WERI-Rb-1 (cell line): ENCODE results near the gene PSMB7.

Experiments used
- DNase-seq: peaks from one replicate; pipeline ENCODE4 v3.0.0-alpha.2; 2020
- H3K27ac ChIP-seq: fragments of 250-450 bp; sonication (Bioruptor Pico); 2 replicates; pipeline ENCODE4 v1.5.1; 2020; ENCODE audit warnings: mild to moderate bottlenecking, moderate library complexity
- H3K27me3 ChIP-seq: fragments of 250-450 bp; sonication (Bioruptor Pico); 2 replicates; pipeline ENCODE4 v1.5.1; 2021; ENCODE audit warnings: mild to moderate bottlenecking, low read depth, moderate library complexity; ENCODE audit not compliant: insufficient read depth, severe bottlenecking
- H3K36me3 ChIP-seq: fragments of 250-450 bp; sonication (Bioruptor Pico); 2 replicates; pipeline ENCODE4 v1.5.1; 2020; ENCODE audit warnings: mild to moderate bottlenecking, moderate library complexity
- H3K4me3 ChIP-seq: 2 replicates; pipeline ENCODE4 v1.5.1; 2011; ENCODE audit warnings: low read depth, mild to moderate bottlenecking, control low read depth, low read length
- H3K9me3 ChIP-seq: fragments of 250-450 bp; sonication (Bioruptor Pico); 2 replicates; pipeline ENCODE4 v1.5.1; 2021; ENCODE audit warnings: mild to moderate bottlenecking, moderate library complexity; ENCODE audit not compliant: severe bottlenecking
- CTCF ChIP-seq: IDR thresholded peaks from 2 replicates; pipeline ENCODE4 v1.5.1; 2011; ENCODE audit warnings: low read depth, mild to moderate bottlenecking, control low read depth, inconsistent platforms, low read length

Gene PSMB7

GRCh38 chr9:124355941-124356744 is 59.1 kb downstream of the PSMB7 start:
- H3K36me3 ChIP-seq: peaks cover 55% of the 10 kb centered on the region
- H3K27ac ChIP-seq: no peak overlapping the region

GRCh38 chr9:124355039-124355940 is 60.0 kb downstream of the PSMB7 start:
- DNase-seq: no peak
- H3K9me3 ChIP-seq: no peaks in the 10 kb centered on the region
- H3K36me3 ChIP-seq: peaks cover 64% of the 10 kb centered on the region
- no peak overlapping the region for H3K27ac ChIP-seq
- H3K4me3 ChIP-seq: no peak overlapping the region
- TF ChIP-seq CTCF: no peak
- no peaks in the 10 kb centered on the region for H3K27me3 ChIP-seq

More at GRCh38 chr9:124355941-124356744, 59.1 kb downstream of the PSMB7 start:
- H3K9me3 ChIP-seq: no peaks in the 10 kb centered on the region
- H3K4me3 ChIP-seq: no peak overlapping the region
- no peaks in the 10 kb centered on the region for H3K27me3 ChIP-seq
- TF ChIP-seq CTCF: no peak
- DNase-seq: no peak

GRCh38 chr9:124354346-124355038 is 60.8 kb downstream of the PSMB7 start:
- no peak for DNase-seq
- no peaks in the 10 kb centered on the region for H3K9me3 ChIP-seq
- H3K27me3 ChIP-seq: no peaks in the 10 kb centered on the region
- no peak for TF ChIP-seq CTCF
- no peak overlapping the region for H3K4me3 ChIP-seq
- peaks cover 69% of the 10 kb centered on the region for H3K36me3 ChIP-seq
- no peak overlapping the region for H3K27ac ChIP-seq

GRCh38 chr9:124353811-124354274 is 61.4 kb downstream of the PSMB7 start:
- Histone ChIP-seq H3K36me3 (peaks cover 75% of the 10 kb centered on the region), H3K9me3 (no peaks in the 10 kb centered on the region), H3K4me3 (no peak overlapping the region), H3K27ac (no peak overlapping the region), H3K27me3 (no peaks in the 10 kb centered on the region)
- DNase-seq: no peak
- no peak for TF ChIP-seq CTCF

- DNase-seq: no peak
- no peak for TF ChIP-seq CTCF
- no peak overlapping the region for H3K4me3 ChIP-seq
- peaks cover 81% of the 10 kb centered on the region for H3K36me3 ChIP-seq
- H3K27ac ChIP-seq: no peak overlapping the region
- no peaks in the 10 kb centered on the region for H3K27me3 ChIP-seq
- no peaks in the 10 kb centered on the region for H3K9me3 ChIP-seq
Observed at GRCh38 chr9:124353166-124353768, 62.0 kb downstream of the PSMB7 start.
